ENCODE measurements around the gene ENC1. TPM values are rescaled to one million over a fixed set of nuclear protein-coding genes. Genes with fewer than 3 reads are reported as not detected.

Gene ENC1
- total and polyA plus RNA-seq, 2 of the 8 experiments (the other 6 are each of a cell fraction or from before 2014, with no cell fraction given): 5.5 to 13.2 TPM

GRCh38 chr5:74608736-74609601, 31.6 kb downstream of the ENC1 start:
- Histone ChIP-seq H2BK15ac (ENCODE audit: low read length) (no peak overlapping the region), H3K18ac (ENCODE audit: extremely low read depth, low read length) (no peak overlapping the region), H2BK12ac (ENCODE audit: low read depth, low read length) (no peak overlapping the region), H3K9me3 (ENCODE audit: insufficient read depth in 2 of 2, low read depth in 1 of 2, low read length in 1 of 2) (no peaks in the 10 kb centered on the region), H4K5ac (ENCODE audit: insufficient read length, low read depth, low read length) (no peak overlapping the region), H3K4me3 (ENCODE audit: extremely low read depth in 1 of 4, insufficient read depth in 2 of 4, low read depth in 3 of 4, low read length in 4 of 4) (no peak overlapping the region), H3K79me1 (ENCODE audit: low read depth, low read length) (no peaks in the 10 kb centered on the region), H3K4me2 (ENCODE audit: insufficient read depth in 1 of 2, low read depth in 2 of 2, low read length in 2 of 2) (no peak overlapping the region), H4K20me1 (replicated peaks in 1 of 2; ENCODE audit: control insufficient read depth in 1 of 2, insufficient read depth in 2 of 2, low read length in 2 of 2) (no peaks in the 10 kb centered on the region), H2BK20ac (ENCODE audit: low read length) (no peak overlapping the region), H2AFZ (ENCODE audit: low read length) (no peak overlapping the region), H2BK120ac (replicated peaks; ENCODE audit: low read depth, low read length) (no peak overlapping the region), H3K27ac (ENCODE audit: low read depth, low read length) (no peak overlapping the region), H3K4ac (replicated peaks; ENCODE audit: insufficient read length, low read depth, low read length) (no peak overlapping the region), H3K56ac (replicated peaks; ENCODE audit: insufficient read length, low read depth, low read length) (no peak overlapping the region), H3K79me2 (ENCODE audit: control insufficient read depth in 1 of 2, insufficient read depth in 2 of 2, low read length in 2 of 2) (no peaks in the 10 kb centered on the region), H4K8ac (ENCODE audit: extremely low read depth, insufficient read depth, low read length) (no peak overlapping the region), H4K91ac (replicated peaks; ENCODE audit: insufficient read length, low read length) (no peak overlapping the region), H3K36me3 (ENCODE audit: control insufficient read depth in 2 of 4, insufficient read depth in 4 of 4, low read length in 3 of 4) (no peaks in the 10 kb centered on the region), H3K9ac (replicated peaks in 1 of 4; ENCODE audit: extremely low read depth in 1 of 4, low read depth in 3 of 4, low read length in 3 of 4) (no peak overlapping the region), H3K23ac (ENCODE audit: insufficient read length) (no peak overlapping the region), H3K14ac (ENCODE audit: insufficient read length) (no peak overlapping the region), H3K23me2 (ENCODE audit: low read depth, low read length) (no peaks in the 10 kb centered on the region), H3K4me1 (replicated peaks in 1 of 4; ENCODE audit: control insufficient read depth in 3 of 4, insufficient read depth in 4 of 4, low read length in 3 of 4) (no peaks in the 10 kb centered on the region), H2BK5ac (ENCODE audit: low read depth, low read length) (no peak overlapping the region), H2AK5ac (ENCODE audit: low read depth, low read length) (no peak overlapping the region), H3K27me3 (replicated peaks in 1 of 4; ENCODE audit: control insufficient read depth in 3 of 4, extremely low read depth in 1 of 4, insufficient read depth in 3 of 4, low read length in 3 of 4) (no peaks in the 10 kb centered on the region)
- ChIA-PET POLR2A (ENCODE audit: partially characterized antibody) (no interaction called here), CTCF (ENCODE audit: partially characterized antibody) (interaction anchor here (0.8 kb wide), 1 partner anchor 16 kb away, joined by 4 read pairs; no protein-coding TSS in a partner anchor)
- 90% methylated on average over 5 of the region's 5 CpGs; no CpG with 5 or more reads in 1 of the 2 experiments for WGBS, 2 experiments (ENCODE audit: extremely low coverage in 1 of 2, insufficient coverage in 1 of 2, insufficient read length in 1 of 2, insufficient replicate concordance in 2 of 2, low coverage in 1 of 2, low lambda C conversion rate in 2 of 2, missing lambda C conversion rate in 1 of 2)
- FAIRE-seq: no peak
- no peak for DNase-seq (ENCODE audit: low read depth in 1 of 2, low spot score in 2 of 2)
- no peak for TF ChIP-seq SIN3A (conservative IDR thresholded peaks at IDR 0.05 in 1 of 2, IDR thresholded peaks at IDR 0.05 in 1 of 2; ENCODE audit: low read depth in 1 of 2, low read length in 2 of 2)
- no peak for TF ChIP-seq ZNF274 (IDR thresholded peaks at IDR 0.05; ENCODE audit: borderline replicate concordance, extremely low read depth, low read length)
- TF ChIP-seq CHD1 (IDR thresholded peaks at IDR 0.05; ENCODE audit: low read depth, low read length): no peak
- no peak for TF ChIP-seq E2F6 (IDR thresholded peaks at IDR 0.05)
- no peak for TF ChIP-seq CREB1 (IDR thresholded peaks at IDR 0.05)
- no peak for TF ChIP-seq CBX5 (IDR thresholded peaks at IDR 0.05; ENCODE audit: low read depth, low read length)
- TF ChIP-seq EGR1 (IDR thresholded peaks at IDR 0.05; ENCODE audit: borderline replicate concordance, low read depth, low read length): no peak
- no peak for TF ChIP-seq RFX5 (IDR thresholded peaks at IDR 0.05; ENCODE audit: borderline replicate concordance, low read depth, low read length)
- no peak for TF ChIP-seq POU5F1 (IDR thresholded peaks at IDR 0.05; ENCODE audit: low read depth, low read length)
- TF ChIP-seq ATF2 (IDR thresholded peaks at IDR 0.05; ENCODE audit: low read length): no peak
